Measurements from ENCODE around the gene TEAD1.
"Not testable (repeated sequence)": the region's sequence is repeated elsewhere in the genome, so short reads cannot be mapped to it uniquely, and the experiment has no call there.

TEAD1 gene

GRCh38 chr11:12853652-12854296 is 179.6 kb downstream of the TEAD1 start:
- in situ Hi-C loops (cut with MboI; ENCODE audit: low sequenced_read_pairs) = no loop called here

GRCh38 chr11:12854297-12854661 is 180.1 kb downstream of the TEAD1 start:
- in situ Hi-C loops (cut with MboI; ENCODE audit: low sequenced_read_pairs) = no loop called here

- in situ Hi-C loops (cut with MboI; ENCODE audit: low sequenced_read_pairs) = no loop called here
Observed at GRCh38 chr11:12854829-12855228, 180.6 kb downstream of the TEAD1 start.

- in situ Hi-C loops (cut with MboI; ENCODE audit: low sequenced_read_pairs) = no loop called here
Observed at GRCh38 chr11:12856338-12856737, 182.1 kb downstream of the TEAD1 start.

GRCh38 chr11:12857572-12857971 is 183.4 kb downstream of the TEAD1 start:
- in situ Hi-C loops (cut with MboI; ENCODE audit: low sequenced_read_pairs) = no loop called here

- in situ Hi-C loops (cut with MboI; ENCODE audit: low sequenced_read_pairs) = no loop called here
Observed at GRCh38 chr11:12859872-12860657, 185.8 kb downstream of the TEAD1 start.

GRCh38 chr11:12860827-12861226 is 186.6 kb downstream of the TEAD1 start:
- in situ Hi-C loops (cut with MboI; ENCODE audit: low sequenced_read_pairs) = no loop called here

- in situ Hi-C loops (cut with MboI; ENCODE audit: low sequenced_read_pairs) = no loop called here
Observed at GRCh38 chr11:12862696-12863469, 188.7 kb downstream of the TEAD1 start.

- in situ Hi-C loops (cut with MboI; ENCODE audit: low sequenced_read_pairs) = no loop called here
Observed at GRCh38 chr11:12863605-12864121, 189.4 kb downstream of the TEAD1 start.

- in situ Hi-C loops (cut with MboI; ENCODE audit: low sequenced_read_pairs) = no loop called here
Observed at GRCh38 chr11:12864316-12865156, 190.3 kb downstream of the TEAD1 start.

GRCh38 chr11:12865863-12866595 is 191.8 kb downstream of the TEAD1 start:
- in situ Hi-C loops (cut with MboI; ENCODE audit: low sequenced_read_pairs) = no loop called here

GRCh38 chr11:12867531-12867930 is 193.3 kb downstream of the TEAD1 start:
- in situ Hi-C loops (cut with MboI; ENCODE audit: low sequenced_read_pairs) = no loop called here

GRCh38 chr11:12868315-12869073 is 194.3 kb downstream of the TEAD1 start:
- in situ Hi-C loops (cut with MboI; ENCODE audit: low sequenced_read_pairs) = no loop called here

- in situ Hi-C loops (cut with MboI; ENCODE audit: low sequenced_read_pairs) = no loop called here
Observed at GRCh38 chr11:12871241-12871640, 197.0 kb downstream of the TEAD1 start.

- in situ Hi-C loops (cut with MboI; ENCODE audit: low sequenced_read_pairs) = no loop called here
Observed at GRCh38 chr11:12871788-12872321, 197.6 kb downstream of the TEAD1 start.

GRCh38 chr11:12876340-12876739 is 202.1 kb downstream of the TEAD1 start:
- in situ Hi-C loops (cut with MboI; ENCODE audit: low sequenced_read_pairs) = no loop called here

- in situ Hi-C loops (cut with MboI; ENCODE audit: low sequenced_read_pairs) = no loop called here
Observed at GRCh38 chr11:12876988-12877387, 202.8 kb downstream of the TEAD1 start.

GRCh38 chr11:12877508-12877907 is 203.3 kb downstream of the TEAD1 start:
- in situ Hi-C loops (cut with MboI; ENCODE audit: low sequenced_read_pairs) = not testable (repeated sequence)

- in situ Hi-C loops (cut with MboI; ENCODE audit: low sequenced_read_pairs) = no loop called here
Observed at GRCh38 chr11:12880327-12880726, 206.1 kb downstream of the TEAD1 start.
